Muscle of leg (tissue), 11 donors: ENCODE results near the gene GBE1. TPM values are rescaled to one million over a fixed set of nuclear protein-coding genes. Genes with fewer than 3 reads are reported as not detected.
A peak's percentile ranks its signal among the peaks of the same experiment; 100 is the strongest.

Source experiments
- DNase-seq: peaks from one replicate; pipeline ENCODE4 v3.0.0; 2013
- H3K27ac ChIP-seq: one replicate; pipeline ENCODE4 v1.5.1; 2013; ENCODE audit warnings: mild to moderate bottlenecking, low read length, control low read depth
- H3K27me3 ChIP-seq: one replicate; pipeline ENCODE4 v1.6.1; 2013; ENCODE audit warnings: low read length; ENCODE audit not compliant: control insufficient read depth, insufficient read depth
- H3K36me3 ChIP-seq: one replicate; pipeline ENCODE4 v1.6.1; 2013; ENCODE audit warnings: low read length; ENCODE audit not compliant: control insufficient read depth, insufficient read depth
- H3K4me1 ChIP-seq: one replicate; pipeline ENCODE4 v1.6.1; 2013; ENCODE audit warnings: low read length; ENCODE audit not compliant: control insufficient read depth, insufficient read depth
- H3K4me3 ChIP-seq: one replicate; pipeline ENCODE4 v1.5.1; 2013; ENCODE audit warnings: low read length, control low read depth
- H3K9me3 ChIP-seq: replicated peaks from 2 replicates; pipeline ENCODE4 v1.6.1; 2013; ENCODE audit warnings: low read depth, low read length; ENCODE audit not compliant: control insufficient read depth
- WGBS: methylation state at CpG from one replicate; pipeline ENCODE4 v1.1.5; 2013; ENCODE audit warnings: missing lambda C conversion rate; ENCODE audit not compliant: insufficient coverage; 5-methylcytosine and 5-hydroxymethylcytosine counted together
- polyA plus RNA-seq, 8 donors: library from polyadenylated mRNA; unstranded; fragments of 120-200 nt; gene quantifications; one replicate each; pipeline versions ENCODE4 v1.2.1 to v1.2.3, GENCODE V29; 2013; ENCODE audit warnings: inconsistent platforms in 1 of 8, low replicate concordance in 1 of 8; ENCODE audit not compliant: insufficient read length in 8 of 8, insufficient read depth in 1 of 8
- total RNA-seq: library from RNA; stranded (reverse); fragments of 120-200 nt; gene quantifications from one replicate; pipeline ENCODE4 v1.2.4, GENCODE V29; 2013

GBE1 gene
- total and polyA plus RNA-seq, 9 donors = 8.1 to 11.2 (median 9.7) TPM

GRCh38 chr3:81650187-81650586 is 111.3 kb downstream of the GBE1 start:
- no CpG with 5 or more reads among the region's 3 CpGs for WGBS
- Histone ChIP-seq H3K36me3 (no peaks in the 10 kb centered on the region), H3K27ac (no peak overlapping the region), H3K4me3 (no peak overlapping the region), H3K27me3 (no peaks in the 10 kb centered on the region), H3K4me1 (no peaks in the 10 kb centered on the region), H3K9me3 (no peaks in the 10 kb centered on the region)
- DNase-seq = no peak

GRCh38 chr3:81645248-81645647 is 116.2 kb downstream of the GBE1 start:
- H3K4me3 ChIP-seq = no peak overlapping the region
- no peaks in the 10 kb centered on the region for H3K4me1 ChIP-seq
- DNase-seq = no peak
- no CpG with 5 or more reads among the region's 1 CpG for WGBS
- no peaks in the 10 kb centered on the region for H3K27me3 ChIP-seq
- no peaks in the 10 kb centered on the region for H3K9me3 ChIP-seq
- no peaks in the 10 kb centered on the region for H3K36me3 ChIP-seq
- no peak overlapping the region for H3K27ac ChIP-seq

DNA sequence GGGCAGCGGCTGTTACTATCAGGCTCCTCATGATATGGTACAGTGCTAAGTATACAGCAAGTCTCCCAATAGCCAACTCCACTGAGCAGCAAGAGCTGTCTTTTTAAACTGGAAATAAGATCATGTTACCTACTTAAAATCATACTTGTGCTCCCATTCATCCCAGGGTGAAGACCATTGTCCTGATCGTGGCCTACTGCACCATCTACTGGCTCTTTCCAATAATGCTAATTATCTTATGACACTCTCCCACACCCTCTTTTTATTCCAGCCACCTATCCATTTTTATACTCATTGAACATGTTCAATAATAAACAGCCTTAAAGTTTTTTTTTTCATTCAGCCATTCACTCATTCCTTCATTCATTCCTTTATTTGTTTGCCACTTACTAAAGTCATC is 117.7 kb downstream of the GBE1 start:
- Histone ChIP-seq H3K27me3 (no peaks in the 10 kb centered on the region), H3K36me3 (no peaks in the 10 kb centered on the region), H3K27ac (no peak overlapping the region), H3K4me3 (no peak overlapping the region), H3K4me1 (no peaks in the 10 kb centered on the region), H3K9me3 (no peaks in the 10 kb centered on the region)
- DNase-seq = peak; percentile 34
- WGBS = 65% methylated on average over 1 of the region's 2 CpGs

DNA sequence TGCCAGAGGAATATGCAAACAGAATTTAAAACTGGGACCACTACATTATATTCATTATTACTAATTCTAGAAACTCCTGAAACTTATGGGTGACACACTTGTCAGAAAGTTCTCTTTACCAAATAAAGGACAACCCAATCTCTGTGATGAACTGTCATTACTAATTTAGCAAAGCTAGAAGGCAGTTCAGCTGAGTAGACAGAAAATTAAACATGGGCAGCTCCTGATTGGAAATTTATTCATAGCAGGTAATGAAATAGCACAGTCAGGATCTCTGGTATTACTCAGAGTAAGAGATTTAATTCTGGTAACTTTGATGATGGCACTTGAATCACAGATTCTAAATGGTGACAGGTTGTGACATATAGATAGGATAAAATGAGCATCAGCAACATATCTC is 123.0 kb downstream of the GBE1 start:
- H3K4me1 ChIP-seq = no peaks in the 10 kb centered on the region
- no peak overlapping the region for H3K4me3 ChIP-seq
- no peaks in the 10 kb centered on the region for H3K36me3 ChIP-seq
- DNase-seq = no peak
- H3K9me3 ChIP-seq = no peaks in the 10 kb centered on the region
- no peaks in the 10 kb centered on the region for H3K27me3 ChIP-seq
- no peak overlapping the region for H3K27ac ChIP-seq

DNA sequence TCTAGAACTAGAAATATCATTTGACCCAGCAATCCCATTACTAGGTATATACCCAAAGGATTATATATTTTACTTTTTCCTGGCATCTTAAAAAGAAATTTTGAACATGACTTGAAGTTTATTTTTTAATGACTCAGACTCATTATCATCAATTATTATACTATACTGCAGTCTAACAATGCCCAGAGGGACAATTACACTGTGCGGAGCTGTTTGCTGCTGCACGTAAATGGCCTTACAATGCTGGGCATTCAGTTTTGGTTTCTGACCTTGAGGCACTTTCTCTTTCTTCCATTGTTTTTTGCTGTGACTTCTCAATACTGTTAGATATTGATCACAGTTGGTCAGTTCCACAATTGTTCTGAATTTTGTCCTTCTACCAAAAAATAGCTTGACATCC is 128.8 kb downstream of the GBE1 start:
- Histone ChIP-seq H3K4me1 (no peaks in the 10 kb centered on the region), H3K36me3 (no peaks in the 10 kb centered on the region), H3K9me3 (no peaks in the 10 kb centered on the region), H3K4me3 (no peak overlapping the region), H3K27ac (no peak overlapping the region), H3K27me3 (no peaks in the 10 kb centered on the region)
- WGBS = no CpG with 5 or more reads among the region's 2 CpGs
- DNase-seq = no peak

DNA sequence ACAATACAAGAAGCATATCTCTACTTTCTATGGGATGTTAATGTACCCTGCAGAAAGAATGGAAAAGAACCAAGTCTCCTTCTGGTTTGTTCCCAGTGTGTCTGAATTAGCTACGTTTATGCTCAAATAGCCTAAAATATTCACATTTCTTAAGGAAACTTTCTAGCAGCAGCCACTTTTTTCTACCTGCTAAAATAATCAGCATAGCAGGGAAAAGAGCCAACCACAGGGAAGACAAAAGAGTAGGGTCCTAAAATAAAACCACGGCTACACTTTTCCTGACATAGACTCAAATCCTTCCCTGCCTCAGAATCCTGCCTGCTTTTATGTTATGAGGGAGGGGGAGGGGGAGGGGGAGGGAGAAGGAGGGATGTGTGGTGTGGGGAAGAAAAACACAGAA is 136.7 kb downstream of the GBE1 start:
- Histone ChIP-seq H3K9me3 (no peaks in the 10 kb centered on the region), H3K27ac (no peak overlapping the region), H3K36me3 (no peaks in the 10 kb centered on the region), H3K4me1 (no peaks in the 10 kb centered on the region), H3K27me3 (no peaks in the 10 kb centered on the region), H3K4me3 (no peak overlapping the region)
- peak; percentile 87 for DNase-seq
- no CpG with 5 or more reads among the region's 2 CpGs for WGBS

DNA sequence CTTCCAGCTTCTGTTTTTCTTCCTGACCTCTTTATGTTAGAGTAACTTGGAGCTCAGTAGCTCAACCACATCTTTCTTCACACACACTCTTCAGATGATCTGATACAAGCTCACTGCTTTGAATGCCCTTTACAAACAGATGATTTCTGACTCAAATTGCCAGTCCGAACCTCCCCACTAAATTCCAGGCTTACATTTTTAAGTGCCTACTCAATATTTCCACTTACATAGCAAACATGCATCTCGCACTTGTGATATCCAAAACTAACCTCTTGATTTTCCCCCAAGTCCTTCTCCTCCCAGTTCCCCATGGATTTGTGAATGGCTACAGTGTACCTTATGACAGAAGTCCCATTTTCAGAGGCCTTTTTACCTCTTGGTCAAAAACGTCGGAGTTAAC is 139.1 kb downstream of the GBE1 start:
- H3K4me3 ChIP-seq = no peak overlapping the region
- WGBS = 100% methylated on average over 2 of the region's 4 CpGs
- H3K27me3 ChIP-seq = no peaks in the 10 kb centered on the region
- no peak overlapping the region for H3K27ac ChIP-seq
- H3K4me1 ChIP-seq = no peaks in the 10 kb centered on the region
- no peaks in the 10 kb centered on the region for H3K9me3 ChIP-seq
- no peaks in the 10 kb centered on the region for H3K36me3 ChIP-seq
- DNase-seq = no peak

DNA sequence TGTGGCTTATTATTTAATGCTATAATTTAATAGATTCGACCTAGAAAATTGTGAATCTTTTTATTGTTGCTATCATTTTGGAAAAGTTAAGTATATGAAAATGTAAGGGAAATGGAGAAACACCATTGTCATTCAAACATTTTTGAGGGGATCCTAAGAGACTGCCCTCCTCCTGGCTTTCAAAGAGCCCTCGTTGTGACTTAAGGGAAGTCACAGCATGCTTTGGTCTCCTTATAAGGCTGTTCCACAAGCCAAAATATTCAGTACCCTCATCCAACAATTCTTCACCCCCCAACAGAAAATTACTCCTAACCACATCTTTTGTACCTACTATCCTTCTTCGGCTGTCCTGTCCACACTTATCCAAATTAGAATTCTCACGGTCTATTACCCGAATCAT is 140.2 kb downstream of the GBE1 start:
- 82% methylated on average over 4 of the region's 5 CpGs for WGBS
- no peak overlapping the region for H3K4me3 ChIP-seq
- no peaks in the 10 kb centered on the region for H3K27me3 ChIP-seq
- H3K27ac ChIP-seq = no peak overlapping the region
- no peaks in the 10 kb centered on the region for H3K36me3 ChIP-seq
- no peak for DNase-seq
- no peaks in the 10 kb centered on the region for H3K9me3 ChIP-seq
- no peaks in the 10 kb centered on the region for H3K4me1 ChIP-seq

GRCh38 chr3:81620849-81621248 is 140.6 kb downstream of the GBE1 start:
- H3K9me3 ChIP-seq = no peaks in the 10 kb centered on the region
- DNase-seq = no peak
- no peaks in the 10 kb centered on the region for H3K27me3 ChIP-seq
- no peaks in the 10 kb centered on the region for H3K36me3 ChIP-seq
- 100% methylated on average over 2 of the region's 5 CpGs for WGBS
- H3K4me3 ChIP-seq = no peak overlapping the region
- no peak overlapping the region for H3K27ac ChIP-seq
- no peaks in the 10 kb centered on the region for H3K4me1 ChIP-seq

GRCh38 chr3:81612768-81613167 is 148.7 kb downstream of the GBE1 start:
- DNase-seq = no peak
- no peaks in the 10 kb centered on the region for H3K9me3 ChIP-seq
- no peaks in the 10 kb centered on the region for H3K27me3 ChIP-seq
- WGBS = 100% methylated on average over 2 of the region's 3 CpGs
- H3K27ac ChIP-seq = no peak overlapping the region
- no peaks in the 10 kb centered on the region for H3K4me1 ChIP-seq
- no peaks in the 10 kb centered on the region for H3K36me3 ChIP-seq
- no peak overlapping the region for H3K4me3 ChIP-seq

- no peak overlapping the region for H3K27ac ChIP-seq
- 62% methylated on average over 2 of the region's 2 CpGs for WGBS
- DNase-seq = no peak
- H3K9me3 ChIP-seq = no peaks in the 10 kb centered on the region
- H3K36me3 ChIP-seq = no peaks in the 10 kb centered on the region
- no peaks in the 10 kb centered on the region for H3K27me3 ChIP-seq
- no peaks in the 10 kb centered on the region for H3K4me1 ChIP-seq
- H3K4me3 ChIP-seq = no peak overlapping the region
These were observed 158.7 kb downstream of the GBE1 start for GRCh38 chr3:81602781-81603180.
